GM21619 (cell line): ENCODE data around the gene HOXB3.

ENCODE experiments used
- ATAC-seq: cut with Tn5 transposase; IDR thresholded peaks from one replicate; pipeline ENCODE4 v1.9.1; 2021; ENCODE audit not compliant: unreplicated experiment

HOXB3 gene

DNA sequence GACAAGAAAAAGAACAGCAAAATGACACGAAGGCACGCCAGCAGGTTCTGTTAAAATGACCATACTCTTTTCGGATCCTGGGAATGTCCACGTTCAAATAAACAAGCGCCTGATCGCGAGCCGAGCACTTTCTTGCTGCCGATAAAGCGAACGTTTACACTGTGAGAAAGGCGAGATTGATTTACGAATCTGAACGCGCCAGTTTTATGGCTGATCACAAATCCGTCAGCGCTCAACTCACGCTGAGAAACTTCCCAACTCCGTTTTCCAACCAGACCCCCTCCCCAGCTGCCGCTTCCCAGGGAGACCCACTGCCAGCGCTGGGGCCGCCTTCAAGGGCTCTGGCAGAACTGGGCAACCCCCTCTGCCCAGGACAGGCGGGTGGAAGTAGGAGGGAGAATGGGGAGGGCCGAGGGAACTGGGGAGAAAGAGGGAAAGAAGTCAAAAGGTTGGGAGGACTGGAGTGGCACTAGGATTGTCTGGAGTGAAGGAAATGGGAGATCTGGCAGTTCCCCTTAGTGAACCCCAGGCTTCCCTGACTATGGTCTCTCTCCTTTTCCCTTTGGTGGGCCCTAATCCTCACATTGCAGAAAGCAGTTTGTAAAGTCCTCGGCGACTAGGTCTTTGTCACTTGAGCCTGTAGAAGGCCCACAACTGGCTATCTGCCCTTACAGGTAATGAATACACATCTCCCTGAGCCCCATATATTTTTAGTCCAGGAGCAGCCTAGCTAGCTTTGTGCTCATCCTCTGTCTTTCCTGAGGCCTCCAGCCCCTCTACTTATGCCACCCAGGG lies 18.8 kb downstream of the HOXB3 start:
- ATAC-seq = no peak

DNA sequence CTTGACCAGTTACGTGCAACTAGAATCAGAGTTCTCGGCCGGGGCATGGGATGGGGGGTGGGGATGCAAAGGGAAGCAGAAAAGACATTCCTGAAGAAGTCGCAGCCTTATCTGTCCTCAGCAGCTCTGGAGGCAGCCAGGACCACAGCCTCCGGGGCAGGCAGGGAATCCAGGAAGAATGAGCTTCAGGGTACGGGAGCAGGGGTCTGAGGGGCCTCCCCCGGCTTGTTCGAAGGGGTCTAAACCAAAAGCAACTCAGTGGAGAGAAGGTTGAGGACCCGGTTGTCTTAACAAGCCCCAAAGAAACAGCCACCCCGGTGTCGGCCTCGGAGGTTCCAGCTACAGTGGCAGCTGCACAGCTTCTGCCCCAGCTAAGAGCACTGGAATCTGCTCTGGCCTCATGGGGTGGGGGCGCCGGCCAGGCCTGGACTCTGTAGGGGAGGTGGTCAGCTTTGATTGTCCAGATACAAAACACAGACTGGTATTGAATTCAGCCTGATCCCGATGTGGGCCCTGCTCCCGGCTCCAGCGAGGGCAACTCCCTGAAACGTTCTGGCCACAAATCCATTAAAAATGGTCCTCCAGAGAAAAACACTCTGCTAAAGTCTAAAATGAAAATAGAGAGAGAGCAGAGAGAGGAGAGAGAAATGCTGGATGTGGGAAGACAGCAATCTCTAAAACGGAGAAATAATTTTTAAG lies 19.6 kb downstream of the HOXB3 start:
- no peak for ATAC-seq

DNA sequence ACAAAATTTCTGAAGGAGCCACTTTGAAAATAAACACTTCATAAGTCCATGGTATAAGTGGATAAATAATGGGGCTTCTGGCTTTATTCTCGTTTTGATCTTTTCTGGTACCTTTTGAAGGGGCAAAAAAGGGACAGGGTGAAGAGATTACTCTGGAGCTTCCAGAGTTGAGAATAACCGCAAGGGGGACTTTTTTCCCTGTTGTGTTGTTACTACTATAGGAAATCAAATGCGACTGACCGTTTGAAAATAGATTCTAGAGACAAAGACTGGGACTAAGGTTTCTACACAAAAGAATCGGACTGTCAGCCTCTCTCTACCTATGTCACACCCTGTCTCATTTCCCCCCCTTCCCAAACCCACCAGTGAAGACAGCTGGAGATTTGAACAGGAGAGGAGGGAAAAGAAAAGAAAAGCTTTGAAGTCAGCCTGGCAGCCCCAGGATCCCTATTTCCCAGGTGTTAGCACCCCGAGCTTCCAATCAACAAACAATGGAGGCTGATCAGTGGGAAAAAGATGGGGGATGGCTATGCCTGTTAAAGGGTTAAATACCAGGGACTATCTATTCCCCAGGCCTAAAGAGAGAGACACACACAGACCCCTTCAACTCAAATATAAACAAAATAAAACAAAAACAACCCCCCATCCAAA lies 20.2 kb downstream of the HOXB3 start:
- no peak for ATAC-seq

DNA sequence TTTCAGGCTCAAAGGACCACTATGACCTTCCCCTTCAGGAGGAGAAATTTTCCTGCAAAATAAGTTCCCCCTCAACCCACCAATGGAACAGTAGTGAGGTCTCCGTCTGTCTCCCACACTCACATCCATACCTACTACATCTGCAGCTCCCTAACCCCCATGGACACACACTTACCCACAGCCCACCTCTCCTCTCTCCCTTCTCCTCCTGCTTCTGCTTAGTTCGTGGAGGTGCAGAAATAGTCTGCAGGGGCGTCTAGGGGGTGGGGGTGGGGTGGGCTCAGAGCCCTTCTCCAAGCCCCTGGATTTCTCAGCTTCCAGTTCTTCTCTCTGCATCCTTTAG lies 20.8 kb downstream of the HOXB3 start:
- no peak for ATAC-seq

DNA sequence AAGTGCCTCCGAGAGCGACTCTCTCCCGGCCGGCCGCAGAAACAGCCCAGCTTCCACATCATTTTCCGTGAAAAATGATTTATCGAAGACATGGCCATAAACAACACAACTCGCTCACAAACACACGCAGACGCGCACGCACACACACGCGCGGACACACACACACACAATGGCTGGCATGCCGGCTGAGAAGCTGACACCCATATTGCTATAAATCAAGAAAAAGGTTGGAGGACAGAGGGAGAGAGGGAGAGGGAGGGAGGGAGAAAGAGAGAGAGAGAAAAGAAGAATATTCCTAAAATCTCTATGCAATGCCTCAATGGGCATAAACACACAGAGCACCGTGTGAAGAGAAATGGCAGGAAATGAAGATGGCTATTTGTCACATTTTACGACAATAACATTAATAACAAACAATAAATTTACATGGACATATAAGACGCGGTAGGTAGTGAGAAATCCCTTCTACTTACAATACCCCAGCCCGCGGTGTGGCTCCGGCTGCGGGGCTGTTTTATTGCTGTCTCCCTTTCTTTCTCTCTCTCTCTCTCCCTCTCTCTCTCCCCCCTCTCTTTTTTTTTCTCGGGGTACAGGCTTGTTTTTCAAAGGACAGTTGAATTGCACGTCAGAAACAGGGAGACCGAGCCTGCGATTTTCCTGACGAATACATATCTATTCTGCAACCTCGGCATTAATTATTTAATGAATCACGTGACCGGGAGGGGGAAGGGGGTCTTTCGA lies 21.4 kb downstream of the HOXB3 start:
- ATAC-seq = no peak

DNA sequence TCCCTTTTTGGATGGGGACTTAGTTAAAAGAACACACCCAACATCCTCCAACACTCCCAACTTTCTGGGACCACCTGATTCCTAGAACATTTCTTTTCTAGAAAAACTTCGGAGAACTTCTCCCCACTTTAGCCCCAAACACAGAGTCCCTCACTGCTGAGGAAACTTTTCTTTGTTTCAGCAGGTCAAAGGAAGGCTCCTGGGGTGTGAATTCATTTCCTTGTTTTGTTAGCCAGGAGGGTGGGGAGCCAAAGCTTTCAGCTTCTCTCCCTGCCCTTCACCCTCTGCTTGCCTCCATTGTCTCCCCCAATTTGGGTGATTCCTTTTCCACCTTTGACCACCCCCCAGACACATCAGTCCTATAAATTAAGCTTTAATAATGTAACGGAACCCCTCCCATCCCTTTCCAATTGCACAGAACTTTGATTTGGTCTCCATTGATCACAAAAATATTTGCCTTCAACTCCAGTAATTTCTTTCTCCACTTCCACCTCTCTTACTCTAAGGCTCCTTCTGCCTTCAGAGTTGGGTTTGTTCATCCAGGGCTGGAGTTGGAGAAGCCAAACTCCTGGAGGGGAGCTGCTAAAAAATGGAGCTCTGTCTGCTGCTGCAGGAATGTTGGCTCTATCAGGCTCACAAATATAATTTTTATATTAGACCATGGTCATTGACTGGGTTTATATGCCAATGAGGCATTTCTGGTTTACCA lies 22.2 kb downstream of the HOXB3 start:
- no peak for ATAC-seq

DNA sequence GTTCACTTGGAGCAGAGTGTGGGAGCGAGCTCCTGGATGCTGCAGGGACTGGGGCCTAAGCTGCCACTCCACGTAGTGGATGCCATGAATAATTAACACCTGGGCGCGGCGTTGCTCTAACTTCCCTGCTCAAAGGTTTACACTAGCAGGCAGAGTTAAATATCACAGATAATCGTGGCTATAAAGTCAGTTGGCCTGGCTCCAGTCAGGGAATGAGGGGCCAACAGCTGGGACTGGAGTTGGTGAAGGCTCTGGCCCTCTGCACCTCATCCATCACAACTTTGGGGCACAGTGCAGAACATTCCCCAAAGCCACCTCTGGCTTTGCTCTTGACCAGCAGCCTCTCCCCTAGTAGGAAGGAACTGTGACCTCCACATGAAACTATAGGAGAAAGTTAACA lies 22.8 kb downstream of the HOXB3 start:
- no peak for ATAC-seq

DNA sequence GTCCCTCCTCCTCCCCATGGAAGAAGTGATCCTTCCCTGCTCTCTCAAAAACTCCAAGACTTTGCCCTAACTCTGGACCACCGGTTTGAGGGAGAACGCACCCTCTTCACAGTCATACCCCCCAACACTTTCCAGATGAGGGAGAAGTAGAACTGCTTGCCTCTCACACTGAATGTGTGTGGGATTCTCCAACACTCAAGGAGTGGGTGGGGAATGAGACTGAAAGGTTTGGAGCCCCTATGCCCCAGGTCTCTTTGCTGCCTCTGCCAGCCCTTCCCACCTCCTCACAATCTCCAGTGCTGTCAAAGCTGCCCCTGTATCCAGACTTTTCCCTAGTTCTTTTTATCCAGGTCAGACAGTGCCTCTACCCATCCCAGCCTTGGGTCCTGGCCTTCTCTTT lies 23.3 kb downstream of the HOXB3 start:
- no peak for ATAC-seq

DNA sequence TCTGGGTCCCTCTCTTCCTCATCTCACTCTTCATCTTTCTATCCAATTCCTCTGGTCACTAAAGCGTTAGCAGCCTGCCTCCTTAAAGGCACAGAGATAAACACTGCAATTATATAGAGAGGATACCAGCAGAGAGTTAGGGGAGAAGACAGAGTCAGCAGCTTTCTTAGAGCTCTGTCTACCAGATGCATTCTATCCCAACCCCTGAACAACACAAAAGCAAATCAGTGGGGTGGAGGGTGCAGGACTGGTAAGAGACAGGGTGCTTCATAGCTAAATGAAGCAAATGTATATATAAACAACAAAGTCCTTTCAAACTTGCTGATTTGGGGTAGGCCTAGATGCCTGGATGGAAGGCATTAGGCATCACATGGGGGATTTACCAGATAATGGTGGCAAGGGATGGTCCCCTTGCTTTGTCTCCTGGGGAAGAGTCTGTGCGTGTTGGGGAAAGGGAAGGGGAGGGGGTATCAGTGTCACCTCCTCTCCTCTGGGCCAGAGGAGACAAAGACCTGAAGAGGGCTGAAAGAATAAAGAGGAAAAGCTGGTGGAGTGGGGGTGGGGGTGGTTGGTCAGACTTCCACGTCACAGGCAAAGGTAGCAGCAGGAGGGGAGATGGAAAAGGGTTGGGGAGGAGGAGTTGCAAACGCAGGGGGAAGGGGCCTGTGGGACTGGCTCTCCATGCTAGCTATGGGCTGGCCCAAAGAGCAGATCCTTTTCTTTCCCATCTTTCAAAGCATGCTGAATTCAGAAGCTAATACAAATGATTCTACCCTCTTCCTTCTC lies 23.9 kb downstream of the HOXB3 start:
- ATAC-seq = no peak

DNA sequence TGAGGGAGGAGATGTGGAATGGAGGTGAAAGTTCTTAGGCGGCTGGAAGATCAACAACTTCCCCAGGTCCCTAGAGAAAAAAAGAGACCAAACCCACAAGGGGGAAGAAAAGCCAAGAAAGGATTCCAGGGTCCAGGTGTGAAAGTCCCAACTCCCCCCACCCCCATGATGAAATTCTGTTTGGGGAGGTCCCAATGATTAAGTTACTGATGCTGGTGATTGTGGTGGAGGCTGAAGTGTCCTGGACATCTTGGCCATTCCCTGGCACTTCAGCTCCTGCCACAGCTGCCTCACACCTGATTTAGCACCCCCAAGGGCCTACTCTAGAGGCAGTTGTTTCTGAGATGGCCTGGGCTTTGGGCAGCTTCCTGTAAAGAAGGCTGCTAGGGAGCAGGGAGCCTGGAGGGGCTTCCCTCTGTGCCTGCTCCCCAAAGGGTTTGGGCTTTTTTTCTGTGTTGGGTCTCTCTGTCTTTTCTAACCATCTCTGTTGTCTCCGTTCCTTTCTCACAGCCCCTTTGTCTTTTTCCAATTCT lies 25.0 kb downstream of the HOXB3 start:
- ATAC-seq = no peak

DNA sequence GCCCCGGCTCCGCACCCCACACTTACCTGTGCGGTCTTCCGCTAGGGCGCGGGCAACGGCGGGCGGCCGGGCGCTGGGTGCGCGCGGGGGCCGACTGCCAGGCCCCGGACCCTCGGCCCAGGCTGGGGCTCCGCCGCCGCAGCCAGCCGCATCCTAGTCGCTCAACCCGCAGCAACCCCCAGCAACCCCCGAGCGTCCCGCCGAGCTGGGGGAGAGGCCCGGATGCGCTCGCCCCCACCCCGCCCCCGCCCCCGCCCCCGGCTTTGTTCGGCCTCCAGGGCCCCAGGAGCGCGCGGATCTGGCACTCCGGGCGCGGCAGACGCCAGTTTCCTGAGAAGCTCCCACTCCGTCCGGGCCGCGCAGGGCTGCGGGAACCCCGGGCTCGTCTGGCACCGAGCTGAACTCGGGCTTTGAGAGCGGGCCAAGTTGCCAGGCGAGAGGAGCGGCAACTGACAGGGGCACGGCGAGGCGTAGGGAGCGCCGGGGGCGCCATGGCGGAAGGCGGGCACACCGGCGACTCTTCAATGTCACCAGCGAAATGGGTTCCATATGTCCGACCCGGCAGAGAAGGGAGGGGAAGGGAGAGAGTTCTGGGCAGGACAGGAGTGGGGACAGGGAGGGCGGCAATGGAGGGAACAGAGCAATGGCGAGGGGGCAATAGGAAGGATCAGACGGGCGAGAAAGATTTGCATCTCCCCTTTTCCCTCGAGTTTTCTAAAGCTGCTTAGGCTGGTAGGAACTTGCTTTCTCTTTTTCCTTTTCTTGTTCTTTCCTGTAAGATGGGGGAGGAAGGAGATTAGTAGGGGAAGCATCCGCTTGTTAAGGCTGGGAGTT lies 25.6 kb downstream of the HOXB3 start:
- ATAC-seq = no peak

DNA sequence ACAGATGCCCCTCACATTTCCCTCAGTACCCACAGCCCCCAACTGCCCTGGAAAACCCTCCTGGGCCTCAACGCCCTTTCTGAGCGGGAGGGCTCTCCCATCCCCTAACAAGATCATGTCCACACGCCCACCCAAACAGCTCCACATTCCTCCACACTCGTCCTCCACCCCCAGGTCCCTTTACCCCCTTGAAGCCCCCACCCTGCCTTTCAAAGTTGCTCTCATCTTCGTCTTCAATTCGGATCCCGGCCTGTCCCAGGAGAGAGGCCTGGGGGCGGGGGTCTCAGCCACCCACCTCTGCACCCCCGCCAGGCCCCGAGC lies 26.2 kb downstream of the HOXB3 start:
- no peak for ATAC-seq

DNA sequence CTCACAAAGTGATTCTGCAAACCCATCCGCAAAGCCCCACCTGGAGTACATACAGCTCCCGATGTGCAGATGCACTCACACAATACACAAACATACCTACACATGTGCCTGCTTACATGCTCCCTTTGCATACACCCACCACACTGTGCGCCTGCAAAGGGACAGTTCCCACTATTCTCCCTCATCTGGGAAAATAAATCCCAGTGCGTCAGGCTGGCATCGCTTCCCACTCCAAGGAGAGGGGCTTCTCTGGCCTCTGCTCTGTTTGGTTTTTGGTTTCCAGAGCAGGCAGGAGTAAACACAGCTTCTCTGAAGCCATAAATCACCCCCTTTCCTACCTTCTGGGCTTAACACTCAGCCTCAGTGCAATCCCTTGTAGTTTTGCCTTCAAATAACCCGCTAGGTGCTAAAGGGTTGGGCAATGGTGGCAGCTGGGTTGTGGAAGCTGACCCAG lies 26.6 kb downstream of the HOXB3 start:
- ATAC-seq = no peak

DNA sequence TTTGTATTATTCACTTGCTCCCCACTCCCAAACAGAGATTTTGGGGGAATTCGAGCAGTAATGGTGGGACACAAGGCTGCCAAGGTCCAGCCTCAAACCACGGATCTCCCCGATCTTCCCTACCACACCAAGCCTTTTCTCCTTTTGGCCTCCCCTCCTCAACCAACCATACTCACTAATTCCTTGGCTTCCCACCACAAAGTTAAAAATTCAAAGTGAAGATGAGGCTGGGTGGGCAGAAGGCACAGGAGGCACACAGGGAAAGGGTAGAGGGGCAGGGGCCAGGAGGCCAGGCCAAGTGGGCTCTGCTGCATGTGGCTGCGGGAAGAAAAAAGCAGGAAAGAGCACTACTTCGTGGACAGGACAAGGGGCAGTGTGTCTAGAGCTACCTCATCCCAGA lies 27.1 kb downstream of the HOXB3 start:
- no peak for ATAC-seq

DNA sequence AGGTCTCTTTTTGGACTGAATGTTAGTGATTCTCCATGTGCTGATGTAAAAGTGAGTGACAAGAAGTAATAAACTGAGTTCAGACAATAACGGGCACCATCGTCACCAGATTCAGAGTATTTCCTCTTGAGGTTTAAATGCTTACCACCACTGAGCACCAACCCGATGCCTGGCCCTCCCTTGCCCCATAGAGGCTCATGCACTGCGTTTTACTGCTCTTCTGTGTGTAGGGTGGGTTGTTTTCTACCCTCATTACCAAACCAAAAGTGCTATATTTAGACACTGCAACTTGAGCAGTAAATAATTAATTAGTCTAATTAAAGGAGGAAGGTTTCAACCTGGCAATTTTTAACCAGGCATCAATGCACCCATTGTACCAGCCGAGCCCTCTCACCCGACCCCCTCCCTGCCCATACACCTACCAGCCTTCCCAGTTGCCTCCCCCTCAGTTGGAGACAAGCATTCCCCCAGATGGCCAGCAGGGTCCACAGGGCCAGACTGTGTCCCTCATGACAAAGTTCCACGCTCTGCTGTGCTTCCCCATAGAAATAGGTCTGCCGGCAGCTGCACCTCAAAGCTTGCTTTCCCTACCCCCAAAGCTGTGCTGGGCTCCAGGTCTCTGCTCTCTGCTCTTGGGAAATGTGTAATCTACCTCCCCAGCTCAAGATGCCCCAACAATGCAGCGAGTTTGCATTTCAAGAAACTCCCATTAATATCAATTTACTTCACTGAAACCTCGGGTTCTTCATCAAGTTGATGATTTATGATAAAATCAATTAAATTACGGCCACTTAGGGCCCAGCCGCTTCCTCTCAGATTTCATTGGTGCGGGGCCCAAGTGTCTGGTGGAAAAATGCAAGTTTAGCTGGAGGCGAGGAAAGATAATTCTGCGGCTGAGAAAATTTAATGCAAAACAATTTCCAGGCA lies 27.9 kb downstream of the HOXB3 start:
- peak; percentile 72 for ATAC-seq

DNA sequence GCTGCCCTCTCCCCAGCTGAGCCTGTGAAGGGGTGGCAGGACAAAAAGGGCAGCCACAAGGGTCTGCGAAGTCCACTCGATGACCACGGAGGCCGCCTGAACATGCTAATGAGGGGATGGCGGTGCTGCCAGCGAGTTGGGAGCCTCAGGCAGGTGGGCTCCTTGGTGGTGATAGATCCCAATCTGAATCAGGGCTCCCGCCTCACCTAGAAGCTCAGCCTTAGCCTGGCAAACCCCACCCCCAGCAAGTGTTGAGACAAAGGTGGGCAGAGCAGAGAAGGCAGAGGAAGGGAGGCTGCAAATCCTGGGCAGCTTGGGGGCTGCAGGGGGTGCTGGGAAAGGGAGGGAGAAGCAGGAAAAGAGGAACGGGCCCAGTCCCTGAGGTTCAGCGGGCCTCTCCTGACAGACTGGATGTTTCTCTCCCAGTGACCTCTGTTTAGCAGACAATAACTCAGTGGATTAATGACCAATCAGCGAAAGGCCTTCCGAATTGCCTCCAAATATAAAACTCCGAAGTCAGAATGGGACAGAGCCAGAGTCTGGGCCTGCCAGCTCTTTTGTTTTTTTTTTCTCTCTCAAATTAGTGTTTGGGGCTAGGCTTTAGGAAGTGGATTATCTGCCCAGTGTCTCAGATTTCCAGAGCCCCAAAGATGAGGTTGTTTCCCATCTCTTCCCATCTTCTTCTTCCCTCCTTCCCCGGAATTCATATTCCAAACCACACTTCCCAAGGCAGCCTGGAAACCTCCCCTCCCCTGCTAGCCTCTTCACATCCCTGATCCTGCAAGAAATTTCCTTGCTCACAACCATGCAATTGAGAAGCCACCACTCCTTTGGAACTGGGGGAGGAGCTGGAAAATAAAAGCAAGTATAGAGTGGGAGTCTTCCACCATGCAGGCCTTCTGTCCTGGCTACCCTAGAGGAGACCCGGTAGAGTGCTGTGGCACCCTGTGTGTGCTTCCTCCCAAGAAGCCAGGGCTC lies 29.9 kb downstream of the HOXB3 start:
- ATAC-seq = no peak
